DMS114 treated with DMSO at 0.1 percent for 48 hours (cell line): ENCODE data around the gene RBPJL.
A peak's percentile ranks its signal among the peaks of the same experiment; 100 is the strongest.

Experiments used
- DNase-seq: peaks from one replicate; lab custom pipeline; 2025; ENCODE audit not compliant: unreplicated experiment; lab: John Stamatoyannopoulos, UW

The RBPJL gene

GRCh38 chr20:45292343-45292742 is 14.3 kb upstream of the RBPJL start:
- DNase-seq: no peak

DNA sequence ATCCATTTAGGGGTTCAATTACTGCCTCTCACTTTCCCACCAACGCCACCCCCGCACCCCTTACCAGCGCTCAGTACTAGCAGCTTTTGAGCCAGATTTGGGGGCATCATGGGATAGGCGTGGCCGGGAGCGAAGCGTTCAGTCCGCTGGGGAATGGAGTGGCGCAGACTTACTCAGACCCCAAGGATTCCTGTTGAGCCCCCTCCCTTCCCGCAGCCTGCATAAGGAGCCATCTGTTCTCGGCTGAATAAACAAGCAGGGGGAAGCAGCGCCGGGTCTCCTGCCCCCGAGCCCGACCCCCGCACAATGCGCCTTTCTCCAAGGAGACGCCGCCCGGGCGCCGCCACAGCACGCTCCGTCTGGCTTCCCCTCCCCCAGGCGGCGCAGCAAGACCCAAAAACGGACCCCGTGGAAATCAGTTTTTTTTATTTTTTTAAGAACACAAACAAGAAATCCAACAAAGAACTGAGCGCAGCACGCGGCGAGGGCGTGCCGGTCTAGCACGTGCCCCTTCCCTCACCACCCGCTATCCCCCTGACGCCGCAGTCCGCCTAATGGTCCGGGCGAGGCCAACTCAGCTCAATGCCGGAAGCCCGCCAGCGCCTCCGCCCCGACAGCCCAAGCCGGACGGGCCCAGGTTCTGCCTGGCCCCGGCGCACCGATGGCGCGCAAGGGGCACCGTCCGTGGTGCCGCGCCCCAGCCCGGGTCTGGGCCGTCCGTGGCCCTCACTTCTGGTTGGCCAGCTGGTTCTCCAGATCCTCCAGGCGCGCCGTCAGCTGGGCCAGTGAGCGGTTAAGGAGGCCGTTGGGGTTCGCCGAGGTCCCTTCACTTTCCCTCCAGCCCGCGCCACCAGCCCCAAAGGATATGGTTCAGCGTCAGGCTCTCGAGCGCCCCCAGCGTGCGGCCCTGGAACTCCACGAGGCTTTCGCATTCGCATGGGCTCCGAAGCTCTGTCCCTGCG is 13.3 kb upstream of the RBPJL start:
- DNase-seq: peak; percentile 71

GRCh38 chr20:45294003-45294368 is 12.7 kb upstream of the RBPJL start:
- DNase-seq: no peak

DNA sequence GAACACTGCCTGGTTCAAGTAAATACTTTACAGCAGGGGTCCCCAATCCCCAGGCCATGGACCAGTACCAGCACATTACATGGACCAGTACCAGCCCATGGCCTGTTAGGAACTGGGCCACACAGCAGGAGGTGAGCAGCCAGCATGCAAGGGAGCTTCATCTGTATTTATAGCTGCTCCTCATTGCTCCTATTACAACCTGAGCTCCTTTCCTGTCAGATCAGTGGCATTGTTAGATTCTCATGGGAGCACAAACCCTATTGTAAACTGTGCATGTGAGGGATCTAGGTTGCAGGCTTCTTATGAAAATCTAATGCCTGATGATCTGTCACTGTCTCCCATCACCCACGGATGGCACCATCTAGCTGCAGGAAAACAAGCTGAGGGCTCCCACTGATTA is 12.0 kb upstream of the RBPJL start:
- DNase-seq: no peak

GRCh38 chr20:45297786-45298497 is 8.7 kb upstream of the RBPJL start:
- no peak for DNase-seq

- no peak for DNase-seq
Observed at GRCh38 chr20:45299786-45300185, 6.9 kb upstream of the RBPJL start.

- DNase-seq: no peak
Observed at GRCh38 chr20:45300961-45301360, 5.7 kb upstream of the RBPJL start.

DNA sequence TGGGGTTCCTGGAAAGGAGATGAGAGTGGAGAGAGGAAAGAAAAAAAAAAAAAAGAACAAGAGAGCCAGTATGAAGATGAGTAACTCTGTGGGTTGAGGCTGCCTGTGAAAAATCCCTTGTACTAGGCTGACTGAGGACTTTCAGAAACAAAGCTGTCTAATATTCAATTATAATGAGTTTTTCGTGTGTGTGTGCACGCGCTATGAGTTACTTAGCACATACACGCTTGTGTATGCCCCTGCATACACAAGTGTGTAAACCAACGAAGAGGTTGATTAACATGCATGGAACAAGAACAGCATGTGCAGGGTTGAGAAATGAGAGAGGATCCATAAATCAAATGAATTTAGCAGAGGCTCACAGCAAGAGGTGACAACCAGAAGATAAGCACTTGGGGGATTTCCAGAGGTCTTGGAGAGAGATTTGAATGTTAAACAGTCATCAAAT is 4.8 kb upstream of the RBPJL start:
- no peak for DNase-seq

DNA sequence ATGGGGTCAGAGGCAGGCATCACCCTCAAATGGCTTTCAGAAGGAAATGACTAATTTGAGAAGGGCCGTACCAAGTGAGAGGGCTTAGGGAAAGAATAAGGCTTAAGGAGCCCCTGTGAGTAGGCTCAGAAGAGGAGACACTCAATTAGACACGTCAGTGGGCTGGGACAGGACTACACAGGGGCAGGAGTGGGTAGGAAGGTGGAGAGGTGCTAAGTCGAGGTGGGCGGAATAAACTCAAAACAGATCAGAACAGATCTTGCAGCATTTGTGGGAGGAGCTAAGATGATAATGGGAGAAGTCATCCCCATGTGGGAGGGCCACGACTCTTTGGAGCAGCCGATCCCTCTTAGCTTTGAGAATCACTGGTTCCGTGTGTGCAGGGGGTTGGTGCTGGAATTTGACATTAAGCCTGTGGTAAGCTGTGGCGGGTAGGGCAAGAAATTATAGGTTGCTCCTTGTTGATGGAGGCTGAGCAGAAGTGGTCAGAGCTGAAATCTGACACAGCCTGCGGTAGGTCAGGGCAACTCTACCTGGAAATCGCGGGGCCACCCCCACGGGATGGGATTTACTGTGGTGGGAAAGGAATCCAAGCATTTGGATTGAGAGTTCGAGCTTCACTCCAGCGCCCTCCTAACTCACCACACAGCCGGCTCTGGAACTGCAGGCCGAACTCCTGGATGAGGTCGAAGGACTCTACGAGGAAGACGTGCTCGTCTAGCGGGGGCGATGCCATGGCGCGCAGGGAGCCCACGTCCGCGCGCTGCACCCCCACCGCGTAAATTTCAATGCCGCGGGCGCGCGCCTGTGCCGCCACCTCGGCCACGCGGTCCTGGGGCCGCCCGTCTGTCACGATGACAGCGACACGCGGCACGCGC is 2.8 kb upstream of the RBPJL start:
- DNase-seq: no peak

GRCh38 chr20:45304464-45304999 is 2.1 kb upstream of the RBPJL start:
- no peak for DNase-seq

DNA sequence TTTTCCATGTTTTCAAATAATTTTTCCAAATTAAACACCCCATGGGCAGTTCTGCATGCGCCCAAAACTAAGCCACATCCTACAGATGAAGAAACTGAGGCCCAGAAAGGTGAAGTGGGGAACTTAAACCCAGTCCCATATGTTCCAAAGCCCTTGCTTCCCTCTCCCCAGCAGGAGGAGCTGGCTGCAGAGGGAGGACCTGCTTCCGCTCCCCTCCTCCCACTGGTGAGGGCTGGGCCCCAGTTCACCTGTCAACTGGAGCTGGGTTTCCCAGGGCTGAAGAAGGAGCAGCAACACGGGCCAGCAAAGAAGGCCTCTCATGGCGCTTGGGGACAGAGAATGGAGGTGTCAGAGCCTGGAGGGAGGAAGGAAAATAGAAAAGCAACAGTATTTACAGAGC is 1.4 kb upstream of the RBPJL start:
- DNase-seq: no peak

- no peak for DNase-seq
Observed at GRCh38 chr20:45307076-45307640, 518 bp downstream of the RBPJL start.

DNA sequence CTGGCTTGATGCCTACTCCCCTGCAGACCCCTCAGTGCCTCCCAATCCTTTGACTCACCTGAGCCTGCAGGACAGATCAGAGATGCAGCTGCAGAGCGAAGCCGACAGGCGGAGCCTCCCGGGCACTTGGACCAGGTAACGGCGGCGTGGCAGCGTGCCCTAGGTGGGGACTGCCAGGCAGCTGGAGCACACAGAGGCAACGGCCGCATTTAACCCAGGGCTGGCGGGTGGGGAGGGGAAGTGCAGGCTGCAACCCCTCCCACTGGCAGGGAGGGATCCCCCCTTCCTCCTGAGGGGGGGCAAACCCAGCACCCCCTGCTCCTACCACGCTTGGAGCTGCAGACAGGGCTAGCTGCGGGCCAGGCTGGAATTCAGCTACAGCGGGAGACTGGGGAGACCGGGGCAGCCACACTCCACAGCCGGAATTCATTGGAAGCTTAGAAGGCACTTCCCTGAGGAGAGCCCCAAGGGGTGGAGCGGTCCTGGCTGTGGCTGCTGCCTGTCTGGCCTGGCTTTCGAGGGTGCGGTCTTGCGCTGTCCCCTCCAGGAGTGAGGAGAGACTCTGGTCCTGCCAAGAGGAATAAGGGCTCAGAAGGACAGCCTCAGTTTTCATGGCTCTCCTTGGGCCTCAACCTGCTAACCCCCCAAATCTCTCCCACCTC is 1.6 kb downstream of the RBPJL start, which contains the start of gene MATN4:
TSS of gene MATN4 (minus strand) at position 183 of the 662 bp plus-strand sequence. CDS start 2,717 bp downstream, outside the sequence.
- DNase-seq: no peak

- no peak for DNase-seq
Observed at GRCh38 chr20:45309075-45309474, 2.4 kb downstream of the RBPJL start.

DNA sequence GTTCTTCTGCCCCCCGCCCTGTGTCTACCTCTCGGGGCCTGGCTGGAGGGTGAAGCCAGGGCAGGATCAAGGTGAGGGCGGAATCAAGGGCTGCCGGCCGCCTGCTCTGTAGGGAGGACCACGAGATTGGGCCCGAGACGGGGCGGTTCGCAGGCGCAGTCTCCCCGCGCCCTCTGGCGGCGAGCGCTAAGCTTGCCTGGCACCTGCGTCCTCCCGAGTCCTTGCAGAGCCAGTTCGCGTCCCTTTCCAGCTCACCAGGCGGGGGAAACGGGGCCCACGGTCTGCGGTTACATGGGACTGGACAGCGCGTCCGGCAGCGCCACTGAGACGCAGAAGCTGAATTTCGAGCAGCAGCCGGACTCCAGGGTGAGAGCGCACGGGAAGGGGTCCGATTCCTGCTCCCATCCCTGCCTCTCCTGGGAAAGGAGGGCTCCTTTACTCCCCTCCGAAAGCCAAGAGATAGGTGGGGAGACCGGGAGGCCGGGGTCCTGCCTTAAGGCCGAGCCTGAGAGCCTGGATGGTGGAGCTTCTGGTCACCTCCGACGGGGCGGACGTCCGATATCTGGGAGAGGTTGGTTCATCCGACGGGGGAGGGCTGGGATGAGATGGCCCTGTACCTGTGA is 5.1 kb downstream of the RBPJL start:
- DNase-seq: no peak

DNA sequence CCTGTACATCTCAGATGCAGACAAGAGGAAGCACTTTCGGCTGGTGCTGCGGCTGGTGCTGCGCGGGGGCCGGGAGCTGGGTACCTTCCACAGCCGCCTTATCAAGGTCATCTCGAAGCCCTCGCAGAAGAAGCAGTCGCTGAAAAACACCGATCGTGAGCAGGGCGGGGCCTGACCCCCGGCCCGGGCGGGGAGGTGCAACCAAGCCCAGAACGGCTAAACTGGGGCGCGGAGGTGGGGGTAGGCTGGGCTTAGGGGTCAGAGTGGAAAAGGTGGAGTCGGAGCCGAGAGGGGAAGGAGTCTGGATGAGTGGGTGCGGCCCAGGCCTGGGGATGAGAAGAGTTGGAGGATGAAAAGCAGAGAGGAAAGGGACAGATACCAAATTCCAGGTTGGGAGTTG is 5.6 kb downstream of the RBPJL start:
- no peak for DNase-seq

- DNase-seq: no peak
Observed at GRCh38 chr20:45313065-45313695, 6.5 kb downstream of the RBPJL start.

DNA sequence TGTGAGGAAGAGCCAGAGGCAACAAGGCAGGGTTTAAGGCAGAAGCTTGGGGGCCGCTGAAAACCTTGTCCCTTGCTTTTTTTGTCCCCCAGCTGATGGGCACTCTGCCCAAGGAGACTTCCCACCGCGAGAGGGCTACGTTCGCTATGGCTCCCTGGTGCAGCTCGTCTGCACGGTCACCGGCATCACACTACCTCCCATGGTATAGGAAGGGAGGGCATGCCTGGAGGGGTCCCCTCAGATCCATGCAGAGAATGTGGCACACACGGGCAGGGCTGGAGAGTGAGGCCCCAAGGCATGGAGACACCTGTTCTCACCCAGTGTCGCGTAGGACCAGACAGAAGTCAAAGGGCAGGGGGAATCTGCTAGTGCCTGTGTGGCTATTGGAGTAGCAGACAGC is 7.3 kb downstream of the RBPJL start:
- no peak for DNase-seq

GRCh38 chr20:45315672-45316071 is 9.0 kb downstream of the RBPJL start:
- no peak for DNase-seq
